GM19324 (cell line): Measurements from ENCODE around the gene SYCN.
"Not testable (repeated sequence)": the region's sequence is repeated elsewhere in the genome, so short reads cannot be mapped to it uniquely, and the experiment has no call there.

Experiments used
- ATAC-seq: cut with Tn5 transposase; IDR thresholded peaks from one replicate; pipeline ENCODE4 v1.9.1; 2021; ENCODE audit warnings: mild to moderate bottlenecking, moderate library complexity; ENCODE audit not compliant: unreplicated experiment, low FRiP score

Gene SYCN

GRCh38 chr19:39230096-39230764 is 26.2 kb upstream of the SYCN start:
- no peak for ATAC-seq

- ATAC-seq, result no peak
Measured at GRCh38 chr19:39224910-39225309, 20.8 kb upstream of the SYCN start.

- no peak for ATAC-seq
Measured at GRCh38 chr19:39223703-39224279, 19.7 kb upstream of the SYCN start.

GRCh38 chr19:39219108-39219507 is 15.0 kb upstream of the SYCN start:
- ATAC-seq, result not testable (repeated sequence)

- ATAC-seq, result no peak
Measured at GRCh38 chr19:39218230-39219007, 14.4 kb upstream of the SYCN start.

- ATAC-seq, result no peak
Measured at GRCh38 chr19:39217094-39217493, 13.0 kb upstream of the SYCN start.

GRCh38 chr19:39215323-39215722 is 11.3 kb upstream of the SYCN start:
- ATAC-seq, result not testable (repeated sequence)

GRCh38 chr19:39212375-39212742 is 8.3 kb upstream of the SYCN start:
- ATAC-seq, result no peak

GRCh38 chr19:39211731-39212374 is 7.8 kb upstream of the SYCN start:
- no peak for ATAC-seq

- no peak for ATAC-seq
Measured at GRCh38 chr19:39209196-39209595, 5.1 kb upstream of the SYCN start.

GRCh38 chr19:39208175-39208795 is 4.2 kb upstream of the SYCN start:
- no peak for ATAC-seq

GRCh38 chr19:39207293-39207836 is 3.3 kb upstream of the SYCN start:
- ATAC-seq, result no peak

- no peak for ATAC-seq
Measured at GRCh38 chr19:39206122-39206521, 2.1 kb upstream of the SYCN start.

GRCh38 chr19:39205449-39205764 is 1.3 kb upstream of the SYCN start:
- no peak for ATAC-seq

GRCh38 chr19:39202998-39203355 is 1.1 kb downstream of the SYCN start:
- ATAC-seq, result no peak

GRCh38 chr19:39200803-39201115 is 3.3 kb downstream of the SYCN start:
- ATAC-seq, result no peak

- ATAC-seq, result no peak
Measured at GRCh38 chr19:39200066-39200802, 3.8 kb downstream of the SYCN start.

GRCh38 chr19:39199025-39199424 is 5.0 kb downstream of the SYCN start:
- ATAC-seq, result no peak

- ATAC-seq, result no peak
Measured at GRCh38 chr19:39197808-39198207, 6.3 kb downstream of the SYCN start.

- ATAC-seq, result no peak
Measured at GRCh38 chr19:39196860-39197562, 7.1 kb downstream of the SYCN start, which contains the start of gene NCCRP1. NCCRP1 (plus strand) TSS chr19:39196964; CDS start chr19:39196983, 19 bp downstream.
